ENCODE data around the gene CCDC197. TPM values are rescaled to one million over a fixed set of nuclear protein-coding genes. Genes with fewer than 3 reads are reported as not detected.

Gene CCDC197
- total and polyA plus RNA-seq, 8 donors = not detected

GRCh38 chr14:93980456-93981201 lies 16.5 kb upstream of the CCDC197 start:
- no peak for FAIRE-seq
- H3K36me3 ChIP-seq = no peaks in the 10 kb centered on the region
- TF ChIP-seq CTCF (IDR thresholded peaks at IDR 0.05) = no peak
- WGBS, 2 donors = 74 to 82% methylated on average over 11 of the region's 11 CpGs
- no peaks in the 10 kb centered on the region for H3K9me3 ChIP-seq
- no peak overlapping the region for H3K4me3 ChIP-seq
- DNase-seq = peak in 1 of 6 donors; percentile 35
- no peaks in the 10 kb centered on the region for H3K4me1 ChIP-seq
- intact Hi-C loops (cut with DNase I) = no loop called here
- ATAC-seq = no peak
- H3K27me3 ChIP-seq = no peaks in the 10 kb centered on the region
- no peak overlapping the region for H3K27ac ChIP-seq

GRCh38 chr14:93981316-93982229 lies 15.5 kb upstream of the CCDC197 start:
- WGBS, 2 donors = 90 to 94% methylated on average over 9 of the region's 9 CpGs
- ATAC-seq (no peak), DNase-seq (peak in 1 of 6 donors; percentile 23), FAIRE-seq (no peak)
- no peak overlapping the region for H3K27ac ChIP-seq
- intact Hi-C loops (cut with DNase I) = no loop called here
- no peaks in the 10 kb centered on the region for H3K27me3 ChIP-seq
- no peak overlapping the region for H3K4me3 ChIP-seq
- H3K9me3 ChIP-seq = no peaks in the 10 kb centered on the region
- H3K36me3 ChIP-seq = no peaks in the 10 kb centered on the region
- no peak for TF ChIP-seq CTCF (IDR thresholded peaks at IDR 0.05)
- no peaks in the 10 kb centered on the region for H3K4me1 ChIP-seq

GRCh38 chr14:93982230-93983007 lies 14.7 kb upstream of the CCDC197 start:
- H3K4me3 ChIP-seq = no peak overlapping the region
- H3K9me3 ChIP-seq = no peaks in the 10 kb centered on the region
- DNase-seq = no peak
- no peak overlapping the region for H3K27ac ChIP-seq
- FAIRE-seq = no peak
- TF ChIP-seq CTCF (IDR thresholded peaks at IDR 0.05) = no peak
- intact Hi-C loops (cut with DNase I) = no loop called here
- H3K27me3 ChIP-seq = no peaks in the 10 kb centered on the region
- no peak for ATAC-seq
- no peaks in the 10 kb centered on the region for H3K36me3 ChIP-seq
- no peaks in the 10 kb centered on the region for H3K4me1 ChIP-seq
- WGBS, 2 donors = 76 to 78% methylated on average over 10 of the region's 10 CpGs

GRCh38 chr14:93984070-93984469 lies 13.0 kb upstream of the CCDC197 start:
- H3K27me3 ChIP-seq = no peaks in the 10 kb centered on the region
- H3K36me3 ChIP-seq = no peaks in the 10 kb centered on the region
- no peak for TF ChIP-seq CTCF (IDR thresholded peaks at IDR 0.05)
- ATAC-seq (no peak), DNase-seq (no peak), FAIRE-seq (no peak)
- no peaks in the 10 kb centered on the region for H3K9me3 ChIP-seq
- WGBS, 2 donors = 85 to 88% methylated on average over 3 of the region's 3 CpGs
- H3K4me3 ChIP-seq = no peak overlapping the region
- H3K27ac ChIP-seq = no peak overlapping the region
- no peaks in the 10 kb centered on the region for H3K4me1 ChIP-seq
- intact Hi-C loops (cut with DNase I) = no loop called here
